Urothelium cell line (cell line): Measurements from ENCODE around the gene SMYD4.
"Not testable (repeated sequence)": the region's sequence is repeated elsewhere in the genome, so short reads cannot be mapped to it uniquely, and the experiment has no call there.

Experiments
- DNase-seq: peaks from one replicate; pipeline ENCODE4 v3.0.0; 2011; ENCODE audit warnings: low spot score, mixed read lengths
- FAIRE-seq: peaks from 2 replicates; lab custom pipeline; 2011; peaks lifted over from hg19 to GRCh38; lab: Jason Lieb, UNC

Gene SMYD4

GRCh38 chr17:1834380-1835149, 4.9 kb upstream of the SMYD4 start:
- FAIRE-seq: no peak
- no peak for DNase-seq

DNA sequence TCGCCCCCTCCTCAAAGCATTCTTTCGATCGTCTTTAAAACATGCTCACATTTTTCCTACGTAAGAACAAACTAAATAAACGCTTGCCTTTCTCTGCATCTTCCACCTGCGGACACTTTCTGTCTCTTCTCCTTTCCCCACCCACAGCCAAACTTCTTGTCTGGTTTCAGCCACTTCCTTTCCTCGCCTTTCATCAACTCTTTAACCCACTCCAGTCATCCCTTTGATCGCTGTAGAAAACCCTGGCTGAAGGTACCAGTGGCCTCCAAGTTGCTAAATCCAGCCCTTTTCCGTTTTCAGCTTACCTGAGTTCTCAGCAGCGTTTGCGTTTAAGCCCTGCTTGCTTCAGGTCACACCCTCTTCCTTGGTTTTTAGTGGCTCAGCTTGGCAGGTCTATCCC, 586 bp upstream of the SMYD4 start:
- FAIRE-seq: no peak

GRCh38 chr17:1829216-1829591, 498 bp downstream of the SMYD4 start:
- DNase-seq: no peak

More for the DNA sequence above, 586 bp upstream of the SMYD4 start:
- DNase-seq: peak; percentile 9

GRCh38 chr17:1820528-1821252, 9.0 kb downstream of the SMYD4 start:
- FAIRE-seq: no peak

More at GRCh38 chr17:1829216-1829591, 498 bp downstream of the SMYD4 start:
- no peak for FAIRE-seq

GRCh38 chr17:1813088-1813487, 16.6 kb downstream of the SMYD4 start:
- FAIRE-seq (no peak), DNase-seq (no peak)

More at GRCh38 chr17:1820528-1821252, 9.0 kb downstream of the SMYD4 start:
- DNase-seq: no peak

- DNase-seq: no peak
- FAIRE-seq: no peak
Observed at GRCh38 chr17:1810450-1811103, 19.1 kb downstream of the SMYD4 start.

GRCh38 chr17:1809815-1810214, 19.9 kb downstream of the SMYD4 start:
- not testable (repeated sequence) for DNase-seq, FAIRE-seq

- no peak for DNase-seq
- FAIRE-seq: no peak
Observed at GRCh38 chr17:1808644-1809043, 21.1 kb downstream of the SMYD4 start.

DNA sequence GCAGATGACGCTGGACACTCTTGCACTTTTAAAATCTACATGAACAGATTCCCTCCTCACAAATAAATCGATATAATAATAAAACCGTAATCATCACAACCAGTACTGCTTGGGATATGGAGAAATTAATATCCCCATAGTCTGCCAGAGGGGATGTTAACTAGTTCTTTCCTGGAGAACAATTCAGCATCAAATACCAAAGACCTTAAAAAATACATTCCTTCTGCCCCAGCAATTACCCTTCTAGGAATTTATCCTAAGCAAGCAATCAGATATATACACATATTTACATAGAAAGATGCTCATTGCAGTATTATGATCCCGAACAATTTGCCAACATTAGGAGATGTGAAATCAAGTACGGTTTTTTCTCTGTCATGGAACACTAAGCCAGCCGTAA, 21.8 kb downstream of the SMYD4 start:
- DNase-seq (no peak), FAIRE-seq (no peak)

DNA sequence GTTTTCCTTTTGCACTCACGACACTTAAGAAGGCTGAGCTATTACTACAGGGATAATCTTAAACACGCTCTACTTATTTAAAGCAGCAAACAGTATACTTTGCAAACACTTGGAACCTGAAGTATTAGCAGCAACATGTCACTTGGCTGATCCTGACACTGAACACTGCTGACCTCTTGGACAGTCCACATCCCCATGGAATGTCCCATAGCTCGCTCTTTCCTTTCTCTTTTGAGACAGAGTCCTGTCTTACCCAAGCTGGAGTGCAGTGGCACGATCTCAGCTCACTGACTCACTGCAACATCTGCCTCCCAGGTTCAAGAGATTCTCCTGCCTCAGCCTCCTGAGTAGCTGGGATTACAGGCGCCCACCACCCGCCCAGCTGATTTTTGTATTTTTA, 26.4 kb downstream of the SMYD4 start:
- DNase-seq: no peak
- no peak for FAIRE-seq

DNA sequence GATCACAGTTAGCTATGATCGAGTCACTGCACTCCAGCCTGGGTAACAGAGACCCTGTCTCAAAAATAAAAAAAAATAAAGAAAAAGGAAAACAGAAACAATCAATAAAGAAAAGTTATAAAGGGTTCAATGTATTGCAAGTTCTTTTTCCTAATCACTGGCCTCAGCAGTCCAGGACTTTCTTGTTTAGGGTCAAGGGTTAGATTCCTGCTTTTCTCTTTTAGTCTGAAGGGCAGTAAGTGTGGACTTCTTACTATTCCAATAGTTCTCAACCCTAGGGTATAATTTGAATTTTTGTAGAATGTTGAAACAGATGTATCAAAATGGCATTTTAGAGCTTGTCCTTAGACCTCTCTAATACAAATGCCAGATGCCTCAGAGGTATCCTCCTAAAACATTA, 27.3 kb downstream of the SMYD4 start:
- no peak for DNase-seq
- no peak for FAIRE-seq

DNA sequence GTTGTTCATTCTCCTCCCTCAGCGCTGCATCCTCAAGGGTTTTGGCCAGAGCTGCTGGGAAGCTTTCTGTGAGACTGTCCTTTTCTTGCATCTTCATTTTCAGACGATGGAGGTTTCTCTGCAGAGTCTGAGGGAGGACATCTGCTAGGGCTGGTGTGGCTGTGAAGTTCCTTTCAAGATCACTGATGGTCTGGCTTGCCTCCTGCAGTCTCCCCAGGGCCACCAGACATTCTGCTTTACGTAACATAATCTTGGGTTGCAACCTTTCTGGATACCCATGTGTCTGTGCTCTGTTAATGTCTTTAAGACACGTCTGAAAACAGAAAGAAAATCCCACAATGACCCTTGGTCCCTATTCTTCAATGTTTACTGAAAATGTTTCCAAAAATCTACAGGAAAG, 29.0 kb downstream of the SMYD4 start:
- DNase-seq (no peak), FAIRE-seq (no peak)

- FAIRE-seq (no peak), DNase-seq (no peak)
Observed at GRCh38 chr17:1800240-1800639, 29.5 kb downstream of the SMYD4 start.

GRCh38 chr17:1797846-1798245, 31.9 kb downstream of the SMYD4 start:
- not testable (repeated sequence) for DNase-seq, FAIRE-seq

DNA sequence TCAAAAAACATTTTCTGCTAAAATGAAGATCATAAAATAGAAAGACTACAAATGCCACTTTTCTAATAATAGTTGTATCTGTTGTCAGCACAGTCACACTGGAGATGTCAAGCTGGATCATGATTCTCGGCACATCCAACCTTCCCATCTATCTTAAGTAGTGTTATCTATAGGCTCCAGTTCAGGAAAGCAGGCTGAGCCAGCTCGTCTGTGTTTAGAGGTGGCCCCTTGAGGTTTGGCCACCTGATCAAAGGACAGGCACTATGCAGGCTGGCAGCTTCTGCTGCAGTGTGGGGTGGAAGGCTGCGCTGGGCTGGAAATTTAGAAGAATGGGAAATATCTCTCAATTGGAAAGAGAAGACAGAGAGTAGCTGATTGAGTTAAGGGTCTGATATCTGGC, 32.4 kb downstream of the SMYD4 start:
- no peak for DNase-seq

GRCh38 chr17:1796800-1797199, 32.9 kb downstream of the SMYD4 start:
- no peak for FAIRE-seq
- DNase-seq: no peak

More for the DNA sequence above, 32.4 kb downstream of the SMYD4 start:
- no peak for FAIRE-seq

- DNase-seq: no peak
- FAIRE-seq: no peak
Observed at GRCh38 chr17:1793447-1793806, 36.3 kb downstream of the SMYD4 start.

DNA sequence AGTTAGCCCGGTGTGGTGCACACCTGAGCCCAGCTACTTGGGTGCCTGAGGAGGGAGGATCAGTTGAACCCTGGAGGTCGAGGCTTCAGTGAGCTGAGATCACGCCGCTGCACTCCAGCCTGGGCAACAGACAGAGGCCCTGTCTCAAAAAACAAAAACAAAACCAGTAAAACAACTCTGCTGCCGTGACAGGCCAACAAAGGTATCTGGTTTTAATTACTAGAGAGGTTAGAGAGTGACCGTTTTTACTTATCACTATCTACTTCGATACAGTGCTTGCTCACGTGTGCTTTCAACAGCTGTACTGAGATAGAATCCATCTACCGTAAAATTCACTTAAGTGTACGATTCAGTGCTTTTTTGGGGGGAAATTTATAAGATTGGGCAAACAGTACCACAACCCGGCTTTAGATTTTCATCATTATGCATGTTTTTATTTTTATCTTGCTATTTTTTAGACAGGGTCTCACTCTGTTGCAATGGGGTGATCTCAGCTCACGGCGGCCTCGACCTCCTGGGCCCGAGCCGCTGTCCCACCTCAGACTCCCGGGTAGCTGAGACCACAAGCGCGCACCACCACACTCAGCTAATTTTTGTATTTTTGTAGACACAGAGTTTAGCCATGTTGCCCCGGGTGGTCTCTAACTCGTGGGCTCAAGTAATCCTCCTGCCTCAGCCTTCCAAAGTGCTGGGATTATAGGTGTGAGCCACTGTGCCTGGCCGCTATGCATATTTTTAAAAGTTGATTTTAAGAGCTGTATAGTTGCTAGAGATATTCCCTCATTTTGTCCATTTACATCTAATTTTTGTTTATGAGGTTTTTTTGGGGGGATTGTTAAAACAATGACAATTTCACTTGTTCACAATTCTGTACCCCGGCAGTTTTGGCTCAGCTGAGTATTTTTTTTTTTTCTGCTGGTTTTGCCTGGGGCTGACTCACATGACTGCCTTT, 36.9 kb downstream of the SMYD4 start:
- FAIRE-seq: no peak
- DNase-seq: no peak

DNA sequence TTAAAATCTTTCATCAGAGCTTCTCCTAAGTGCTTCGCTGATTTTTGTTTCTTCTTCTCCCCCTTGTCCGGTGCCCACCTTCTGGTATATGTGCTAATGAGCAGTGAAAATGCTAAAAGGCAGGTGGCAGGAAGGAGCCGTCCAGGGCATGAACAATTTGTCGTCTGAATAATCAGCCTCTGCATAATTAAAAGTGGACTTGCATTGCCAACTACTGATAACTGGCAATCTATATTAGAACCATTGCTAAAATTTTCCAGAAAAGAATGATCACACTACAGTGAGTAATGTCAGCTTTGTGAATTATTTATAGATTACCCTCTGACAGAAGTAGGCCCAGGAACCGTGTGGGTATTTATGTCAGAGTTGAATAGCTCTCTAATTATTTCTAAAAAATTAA, 39.8 kb downstream of the SMYD4 start:
- FAIRE-seq: no peak
- DNase-seq: no peak

DNA sequence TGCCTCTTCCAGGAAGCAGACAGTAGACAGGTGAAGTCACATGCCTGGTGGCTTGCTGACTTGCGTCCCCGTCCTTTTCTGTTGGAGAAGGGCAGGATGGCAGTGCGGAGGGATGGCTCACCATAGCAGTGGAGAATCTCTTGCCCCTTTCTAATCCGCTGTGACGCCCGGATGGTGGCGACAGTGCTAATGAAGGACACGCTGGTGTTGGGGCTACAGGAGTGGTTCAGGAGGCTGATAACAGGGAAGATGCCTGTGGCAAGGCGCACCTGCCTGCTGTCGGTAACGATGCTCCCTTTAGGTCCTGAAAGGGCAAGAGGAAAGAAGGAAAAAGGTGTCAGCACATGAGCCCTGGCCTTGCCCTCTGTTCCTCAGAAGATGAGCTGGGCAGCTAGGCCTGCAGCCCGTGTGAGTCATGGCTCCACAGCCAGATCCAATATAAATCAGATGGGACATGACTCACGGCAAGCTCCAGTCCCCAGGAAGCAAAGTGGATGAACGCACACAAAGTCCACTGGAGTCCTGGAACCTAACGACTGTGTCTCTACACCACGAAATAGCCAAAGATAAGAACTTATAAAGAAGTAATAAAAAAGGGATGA, 42.3 kb downstream of the SMYD4 start:
- FAIRE-seq: no peak
- peak; percentile 84 for DNase-seq
